Hypothalamus (tissue), 51 donors: ENCODE results near the gene CEL.
A peak's percentile ranks its signal among the peaks of the same experiment; 100 is the strongest.
"Not testable (repeated sequence)": the region's sequence is repeated elsewhere in the genome, so short reads cannot be mapped to it uniquely, and the experiment has no call there.

ENCODE experiments used
- DNase-seq, 51 donors: peaks; one replicate each; lab custom pipeline; 2025; lab: John Stamatoyannopoulos, UW

The CEL gene

DNA sequence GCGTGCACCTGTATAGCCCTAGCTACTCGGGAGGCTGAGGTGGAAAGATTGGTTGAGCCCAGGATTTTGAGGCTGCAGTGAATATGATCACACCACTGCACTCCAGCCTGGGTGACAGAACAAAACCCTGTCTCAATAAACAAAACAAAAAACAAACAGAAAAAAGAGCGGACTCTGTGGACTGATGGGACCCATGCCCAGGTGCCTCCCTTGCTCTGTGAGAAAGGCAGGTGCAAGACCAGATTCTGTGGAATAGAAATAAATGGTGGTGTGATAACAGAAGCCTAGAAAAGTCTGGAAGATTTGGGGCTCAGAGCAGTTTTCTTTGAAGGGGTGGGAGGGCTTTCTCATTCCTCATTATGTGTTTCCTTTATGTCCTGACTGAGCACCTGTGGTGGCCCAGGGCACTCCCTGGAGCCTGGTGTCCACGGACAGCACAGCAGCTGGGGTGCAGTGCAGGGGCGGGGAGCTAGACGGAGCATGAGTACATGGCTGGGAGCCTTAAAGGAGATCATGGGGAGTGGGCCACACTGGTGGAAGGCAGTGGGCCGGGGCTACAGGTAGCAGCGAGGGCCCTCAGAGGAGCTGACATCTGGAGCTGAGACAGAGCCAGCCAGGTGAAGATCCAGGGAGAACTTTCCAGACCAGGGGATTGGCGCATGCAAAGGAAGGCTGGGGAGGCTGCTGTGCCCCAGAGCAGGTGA is 15.4 kb upstream of the CEL start:
- DNase-seq: no peak

DNA sequence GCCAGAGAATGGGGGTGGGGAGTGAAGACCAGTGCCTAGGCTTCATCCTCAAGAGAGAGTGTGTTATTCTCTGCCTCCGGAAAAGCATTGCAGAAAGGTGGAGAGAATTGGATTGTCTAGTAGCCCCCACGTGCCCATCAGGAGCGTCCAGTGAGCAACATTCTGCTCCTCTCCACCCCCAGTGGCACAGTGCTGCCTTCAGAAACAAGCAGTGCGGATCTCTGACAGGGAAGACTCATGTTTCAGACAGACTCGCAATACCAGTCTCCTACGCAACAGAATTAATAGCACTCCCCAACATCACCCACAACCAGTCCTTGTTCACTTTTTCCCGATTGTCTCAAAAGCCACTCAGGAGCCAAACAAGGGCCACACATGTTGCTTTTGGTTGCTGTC is 14.9 kb upstream of the CEL start:
- DNase-seq: peak in 1 of 51 donors; percentile 27

DNA sequence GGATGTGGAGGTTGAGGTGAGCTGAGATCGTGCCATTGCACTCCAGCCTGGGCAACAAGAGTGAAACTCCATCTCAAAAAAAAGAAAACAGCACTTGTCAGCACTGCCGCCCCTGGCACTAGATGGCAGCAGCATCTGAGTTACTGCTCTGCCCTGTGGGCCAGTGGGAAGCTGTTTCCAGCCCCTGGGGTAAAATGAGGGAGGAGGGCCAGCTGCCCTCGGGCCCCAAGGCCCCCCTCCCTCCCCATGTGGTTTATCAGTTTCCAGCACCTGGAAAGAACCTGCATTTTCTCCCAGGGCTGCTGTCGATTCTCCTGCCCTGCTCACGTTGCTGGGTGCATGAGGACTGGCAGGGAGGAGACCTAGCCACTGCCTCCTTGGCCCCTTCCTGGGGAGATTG is 13.2 kb upstream of the CEL start:
- DNase-seq: peak in 19 of 51 donors; percentile 5 to 59 (median 21)

DNA sequence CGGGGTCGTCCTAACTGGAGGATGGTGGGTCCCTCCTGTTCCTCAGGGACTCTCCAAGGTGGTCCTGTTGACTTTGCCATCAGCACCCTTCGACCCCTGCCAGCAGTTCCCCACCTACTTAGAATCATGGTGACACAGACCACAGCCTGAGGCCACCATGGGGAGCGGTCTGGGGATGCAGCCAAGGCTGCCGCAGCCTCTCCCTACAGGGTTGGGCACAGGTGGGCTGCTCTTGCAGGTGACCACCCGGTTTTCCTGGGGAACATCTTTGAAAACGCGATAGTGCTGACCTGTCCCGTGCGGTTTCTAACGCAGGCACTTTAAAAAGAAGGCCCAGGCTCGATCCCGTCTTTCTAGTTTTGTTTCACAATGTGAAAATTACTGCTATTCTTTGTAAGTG is 12.7 kb upstream of the CEL start:
- no peak for DNase-seq

DNA sequence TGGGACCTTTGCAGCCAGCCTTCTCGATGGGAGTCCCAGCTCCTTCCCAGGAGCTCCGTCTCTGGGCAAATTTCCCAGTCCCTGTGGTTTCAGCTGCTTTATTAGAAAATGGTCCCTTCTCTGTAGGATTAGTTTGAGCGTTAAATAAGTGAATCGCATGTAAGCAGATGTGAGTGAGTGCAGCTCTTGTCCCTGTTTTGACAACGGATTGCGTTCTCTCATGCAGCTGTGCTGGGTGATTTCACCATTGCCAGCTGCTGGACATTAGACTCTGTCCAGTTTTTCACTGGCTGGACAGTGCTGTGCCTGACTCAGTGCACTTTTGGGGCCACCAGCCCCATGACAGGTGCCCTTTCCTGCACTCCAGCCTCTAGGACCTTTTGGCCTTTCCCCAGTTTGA is 11.6 kb upstream of the CEL start:
- peak in 19 of 51 donors; percentile 9 to 64 (median 39) for DNase-seq

DNA sequence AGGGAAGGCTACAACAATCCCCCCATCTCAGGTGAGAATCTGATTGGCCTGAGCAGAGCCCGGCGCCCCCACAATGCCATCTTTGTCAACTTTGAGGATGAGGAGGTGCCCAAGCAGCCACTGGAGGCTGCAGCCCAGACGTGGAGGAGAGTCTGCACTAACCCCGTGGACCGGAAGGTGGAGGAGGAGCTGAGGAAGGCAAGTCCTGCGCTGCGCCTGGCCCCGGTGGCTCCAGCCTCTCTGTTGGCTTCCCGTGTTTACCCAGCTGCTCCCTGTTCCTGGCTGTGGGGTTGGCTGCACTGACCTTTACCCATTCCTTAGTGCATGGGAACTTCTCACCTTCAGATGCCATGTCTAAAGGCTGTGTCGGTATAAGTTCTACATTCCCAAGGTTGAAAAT is 11.0 kb upstream of the CEL start:
- DNase-seq: no peak

DNA sequence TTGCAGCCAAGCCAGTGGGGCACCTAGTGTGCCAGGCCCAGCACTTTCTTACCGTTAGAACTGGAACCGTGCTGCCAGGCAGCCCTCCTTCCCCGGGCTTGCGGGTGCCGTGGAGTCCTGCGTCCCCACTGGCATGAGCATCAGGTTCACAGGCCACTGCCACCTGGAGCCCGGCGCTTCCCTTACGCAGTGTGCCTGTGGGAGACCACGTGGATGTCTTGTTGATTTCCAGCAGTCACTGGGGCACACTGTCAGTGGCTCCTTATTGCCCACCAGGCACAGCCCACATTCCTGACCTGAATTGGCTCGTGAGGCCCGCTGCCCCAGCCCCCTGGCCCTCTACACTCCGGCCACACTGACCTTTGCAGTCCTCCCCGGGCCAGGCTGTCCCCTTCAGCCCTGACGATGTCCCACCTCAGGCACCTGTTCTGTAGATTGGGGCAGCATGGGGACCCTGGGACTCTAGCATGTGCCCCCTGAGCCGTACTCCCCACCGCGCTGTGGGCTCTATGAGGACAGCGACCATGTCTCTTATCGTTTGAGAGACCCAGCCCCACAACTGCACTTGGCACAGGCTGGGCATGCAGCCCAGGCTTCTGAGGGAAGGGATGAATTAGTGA is 10.4 kb upstream of the CEL start:
- DNase-seq: no peak

DNA sequence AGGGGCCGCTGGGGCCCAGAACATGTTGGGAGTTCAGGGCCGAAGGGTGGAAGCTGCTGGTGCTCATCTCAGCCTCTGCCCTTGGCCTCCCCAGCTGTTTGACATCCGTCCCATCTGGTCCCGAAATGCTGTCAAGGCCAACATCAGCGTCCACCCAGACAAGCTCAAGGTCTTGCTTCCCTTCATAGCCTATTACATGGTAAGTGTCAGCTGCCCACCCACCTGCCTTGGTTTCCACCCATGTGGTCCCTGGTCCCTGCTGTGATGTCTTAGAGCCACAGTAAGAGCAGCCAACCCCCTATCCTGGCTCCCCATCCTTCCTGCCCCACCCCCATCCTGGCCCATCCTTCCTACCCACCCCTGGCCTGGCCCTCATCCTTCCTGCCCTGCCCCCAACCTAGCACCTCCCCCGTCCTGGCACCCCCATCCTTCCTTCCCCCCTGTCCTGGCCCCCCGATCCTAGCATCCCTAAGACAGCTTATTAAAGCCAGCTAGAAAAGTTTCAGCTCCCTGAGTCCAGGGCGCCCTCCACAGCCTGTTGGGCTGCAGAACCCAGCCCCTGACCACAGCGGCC is 9.7 kb upstream of the CEL start:
- DNase-seq: no peak

DNA sequence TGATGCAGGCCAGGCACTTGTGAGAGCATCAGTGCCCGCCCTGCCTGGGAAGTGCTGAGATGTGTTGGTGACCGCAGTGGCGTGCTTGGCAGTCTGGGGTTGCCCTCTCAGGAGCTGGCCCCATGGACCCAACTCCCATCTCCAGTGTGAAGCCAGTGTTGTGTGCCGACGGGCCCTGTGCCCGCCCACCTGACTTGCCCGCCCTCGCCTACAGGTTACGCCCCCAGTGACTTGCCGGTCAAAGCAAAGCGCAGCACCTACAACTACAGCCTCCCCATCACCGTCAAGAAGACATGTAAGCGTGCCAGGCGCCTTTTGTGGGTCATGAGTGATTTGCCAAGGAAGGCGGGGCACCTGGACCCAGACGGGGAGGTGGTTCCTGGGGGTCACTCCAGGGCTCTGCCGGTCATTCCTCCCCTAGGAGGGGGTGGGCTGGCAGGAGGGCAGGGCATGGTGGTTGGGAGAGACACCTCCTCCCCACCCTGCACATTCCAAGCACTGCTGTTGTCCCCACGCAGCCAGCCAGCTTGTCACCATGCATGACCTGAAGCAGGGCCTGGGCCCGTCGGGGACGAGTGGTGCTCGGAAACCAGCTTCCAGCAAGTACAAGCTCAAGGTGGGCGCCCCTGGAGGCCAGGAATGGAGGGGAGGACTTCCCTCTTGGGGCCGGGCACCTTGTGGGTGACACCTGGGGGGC is 7.4 kb upstream of the CEL start:
- no peak for DNase-seq

DNA sequence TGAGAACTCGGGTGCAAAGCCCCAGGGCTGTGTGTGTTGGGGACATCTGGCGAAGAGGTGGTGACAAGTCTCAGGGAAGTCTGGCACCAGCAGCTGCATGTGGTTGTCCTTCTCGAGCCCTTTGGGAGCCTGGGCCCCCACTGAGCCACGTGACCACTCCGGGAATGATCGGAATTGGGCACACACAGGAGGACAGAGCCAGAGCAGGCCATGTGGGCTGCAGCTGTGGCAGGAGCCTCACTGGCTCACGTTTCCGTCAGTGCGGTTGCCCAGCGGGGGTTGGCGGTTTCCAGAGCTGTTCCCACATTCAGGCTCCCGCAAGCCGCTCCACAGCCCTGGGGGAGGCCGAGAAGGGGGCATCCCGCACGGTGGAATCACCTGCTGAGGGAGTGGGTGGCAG is 6.8 kb upstream of the CEL start:
- no peak for DNase-seq

DNA sequence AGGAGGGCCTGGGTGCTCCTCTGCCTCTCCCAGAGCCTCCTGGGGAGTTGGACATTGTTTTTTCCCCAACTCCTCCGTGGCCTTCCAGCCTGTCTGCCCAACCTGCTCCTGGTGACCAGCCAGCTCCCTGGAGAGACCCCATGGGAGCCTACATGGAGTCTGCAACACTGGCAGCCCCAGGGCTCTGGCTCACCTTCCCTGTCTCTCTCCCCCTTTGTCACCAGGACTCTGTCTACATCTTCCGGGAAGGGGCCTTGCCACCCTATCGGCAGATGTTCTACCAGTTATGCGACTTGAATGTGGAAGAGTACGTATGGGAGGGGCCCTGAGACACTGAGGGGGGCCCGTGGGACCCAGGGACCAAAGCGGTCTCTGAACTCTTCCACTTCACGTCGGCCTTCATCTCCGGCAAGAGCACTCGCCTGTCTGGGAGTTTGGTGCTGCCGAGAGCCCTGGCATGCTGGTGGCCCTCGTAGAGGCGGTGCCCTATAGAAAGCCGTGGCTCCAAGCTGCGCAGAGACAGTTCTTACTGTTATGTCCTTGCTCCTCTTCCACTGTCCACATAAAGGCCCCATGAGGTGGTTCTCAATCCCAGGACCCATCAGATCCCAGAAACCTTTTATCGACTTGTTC is 5.9 kb upstream of the CEL start:
- DNase-seq: no peak

DNA sequence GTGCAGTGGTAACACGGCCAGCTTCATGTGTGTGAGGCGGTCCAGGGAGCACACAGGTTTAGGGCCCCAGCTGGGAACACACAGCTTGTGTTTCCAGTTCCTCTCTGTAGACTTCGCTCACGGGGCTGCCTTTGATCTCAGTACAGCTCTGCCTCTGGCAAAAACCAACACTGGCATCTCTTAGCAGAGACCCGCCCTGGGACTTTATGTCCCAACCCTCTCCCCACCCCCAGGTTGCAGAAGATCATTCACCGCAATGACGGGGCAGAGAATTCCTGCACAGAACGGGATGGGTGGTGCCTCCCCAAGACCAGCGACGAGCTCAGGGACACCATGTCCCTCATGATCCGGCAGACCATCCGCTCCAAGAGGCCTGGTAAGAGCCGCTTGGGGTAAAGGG is 5.2 kb upstream of the CEL start:
- no peak for DNase-seq

DNA sequence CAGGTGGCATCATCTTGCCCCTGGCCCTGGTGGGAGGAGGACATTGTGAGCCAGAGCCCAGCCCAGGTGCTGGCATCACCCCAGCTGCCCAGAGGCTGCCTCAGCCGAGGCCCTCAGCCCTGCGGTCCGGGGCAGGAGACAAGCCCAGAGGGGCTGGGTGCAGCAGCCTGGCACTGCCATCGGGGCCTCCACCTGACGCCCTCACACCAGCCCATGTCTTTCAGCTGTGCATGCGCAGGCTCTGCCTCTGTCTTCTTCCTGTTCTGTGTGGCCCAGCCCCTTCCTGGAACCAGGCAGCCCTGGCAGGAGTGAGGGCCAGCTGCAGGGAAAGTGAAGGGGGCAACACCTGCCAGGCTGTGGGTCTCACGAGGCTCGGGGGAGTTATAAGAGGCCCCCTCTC is 4.8 kb upstream of the CEL start:
- no peak for DNase-seq

DNA sequence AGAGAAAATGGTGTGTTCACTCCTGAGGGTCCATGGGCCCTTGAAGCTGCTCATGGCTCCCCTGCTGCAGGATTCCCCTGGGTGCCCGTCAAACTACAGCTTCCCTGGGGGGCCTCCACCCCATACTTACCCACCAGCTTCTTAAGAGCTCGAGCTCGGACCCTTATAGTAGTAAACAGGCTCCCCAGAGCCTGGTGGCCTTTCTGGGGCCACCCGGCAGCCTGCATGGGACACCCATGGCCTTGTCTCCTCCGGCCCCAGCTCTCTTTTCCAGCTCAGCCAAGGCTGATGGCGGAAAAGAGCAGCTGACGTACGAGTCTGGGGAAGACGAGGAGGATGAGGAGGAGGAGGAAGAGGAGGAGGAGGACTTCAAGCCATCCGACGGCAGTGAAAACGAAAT is 4.2 kb upstream of the CEL start:
- no peak for DNase-seq

DNA sequence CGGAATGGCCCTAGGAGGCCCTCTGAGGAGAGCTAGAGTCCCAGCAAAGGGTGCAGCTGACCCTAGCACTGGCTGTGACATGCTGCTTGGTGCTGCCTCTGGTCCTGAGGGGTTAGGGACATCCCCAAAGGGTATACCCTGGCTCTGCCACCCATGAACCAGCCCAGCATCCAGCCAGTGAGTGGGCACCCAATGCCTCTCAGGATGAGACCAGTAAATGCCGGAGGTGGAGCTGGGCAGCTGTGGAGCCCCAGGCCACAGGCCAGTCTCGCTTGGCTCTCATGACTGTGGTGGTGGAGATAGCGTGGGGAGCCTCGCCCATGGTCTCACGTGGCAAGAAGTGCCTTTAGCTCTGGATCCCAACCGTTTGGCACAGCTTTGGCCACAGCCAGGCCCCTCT is 3.7 kb upstream of the CEL start:
- DNase-seq: no peak

DNA sequence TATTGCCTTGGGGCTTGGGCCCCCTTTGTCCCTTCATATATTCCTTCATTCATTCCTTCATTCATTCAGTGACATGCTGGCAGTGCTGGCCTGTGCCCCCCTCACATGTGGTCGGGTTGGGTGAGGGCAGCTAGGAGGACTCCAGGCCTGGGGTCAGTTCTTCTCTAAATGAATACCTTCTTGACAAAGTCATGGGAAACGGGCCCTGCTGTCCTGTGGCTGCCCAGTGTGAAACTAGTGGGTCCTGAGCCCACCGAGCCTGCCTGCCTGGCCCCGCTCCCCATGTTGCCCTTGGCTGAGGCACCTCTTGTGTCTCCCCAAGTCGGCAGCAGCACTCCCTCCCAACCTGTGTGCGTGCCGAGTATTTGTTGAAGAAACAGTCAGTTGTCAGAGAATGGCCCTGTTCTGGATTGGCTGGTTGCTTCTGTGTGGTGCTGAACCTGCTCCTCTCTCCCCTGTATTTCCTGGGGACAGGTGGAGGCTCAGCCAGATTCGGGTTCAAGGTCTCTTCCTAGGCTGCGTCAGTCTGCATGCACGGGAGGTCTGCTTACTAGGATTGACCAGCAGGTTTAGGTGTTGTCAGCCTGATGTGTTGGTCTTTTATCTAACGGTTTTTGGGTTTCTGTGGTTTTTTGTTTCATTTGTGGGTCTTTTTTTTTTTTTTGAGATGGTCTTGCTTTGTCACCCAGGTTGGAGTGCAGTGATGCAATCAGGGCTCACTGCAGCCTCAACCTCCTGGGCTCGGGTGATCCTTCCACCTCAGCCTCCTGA is 3.0 kb upstream of the CEL start:
- no peak for DNase-seq

DNA sequence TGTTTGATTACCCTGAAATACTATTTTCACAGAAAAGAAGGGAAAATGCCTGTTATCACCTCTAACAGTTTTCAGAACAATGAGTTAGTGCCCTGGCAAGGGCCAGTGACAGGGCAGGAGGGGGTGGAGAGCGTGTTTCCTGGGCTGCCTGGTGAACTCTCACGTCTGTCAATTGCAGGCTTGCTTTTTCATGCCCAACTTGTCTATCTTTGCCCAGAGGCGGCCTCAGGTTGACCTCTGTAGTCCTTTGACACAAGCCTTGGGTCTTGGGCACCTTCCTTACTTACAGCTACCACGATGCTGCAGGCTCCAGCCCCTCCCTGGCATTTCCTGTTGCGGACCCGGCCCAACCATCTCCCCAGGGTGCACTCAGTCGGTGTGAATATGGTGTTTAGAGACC is 2.2 kb upstream of the CEL start:
- DNase-seq: no peak

DNA sequence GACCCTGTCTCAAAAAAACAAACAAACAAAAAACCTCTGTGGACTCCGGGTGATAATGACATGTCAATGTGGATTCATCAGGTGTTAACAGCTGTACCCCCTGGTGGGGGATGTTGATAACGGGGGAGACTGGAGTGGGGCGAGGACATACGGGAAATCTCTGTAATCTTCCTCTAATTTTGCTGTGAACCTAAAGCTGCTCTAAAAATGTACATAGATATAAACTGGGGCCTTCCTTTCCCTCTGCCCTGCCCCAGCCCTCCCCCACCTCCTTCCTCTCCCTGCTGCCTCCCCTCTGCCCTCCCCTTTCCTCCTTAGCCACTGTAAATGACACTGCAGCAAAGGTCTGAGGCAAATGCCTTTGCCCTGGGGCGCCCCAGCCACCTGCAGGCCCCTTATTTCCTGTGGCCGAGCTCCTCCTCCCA is 1.4 kb upstream of the CEL start:
- DNase-seq: no peak

DNA sequence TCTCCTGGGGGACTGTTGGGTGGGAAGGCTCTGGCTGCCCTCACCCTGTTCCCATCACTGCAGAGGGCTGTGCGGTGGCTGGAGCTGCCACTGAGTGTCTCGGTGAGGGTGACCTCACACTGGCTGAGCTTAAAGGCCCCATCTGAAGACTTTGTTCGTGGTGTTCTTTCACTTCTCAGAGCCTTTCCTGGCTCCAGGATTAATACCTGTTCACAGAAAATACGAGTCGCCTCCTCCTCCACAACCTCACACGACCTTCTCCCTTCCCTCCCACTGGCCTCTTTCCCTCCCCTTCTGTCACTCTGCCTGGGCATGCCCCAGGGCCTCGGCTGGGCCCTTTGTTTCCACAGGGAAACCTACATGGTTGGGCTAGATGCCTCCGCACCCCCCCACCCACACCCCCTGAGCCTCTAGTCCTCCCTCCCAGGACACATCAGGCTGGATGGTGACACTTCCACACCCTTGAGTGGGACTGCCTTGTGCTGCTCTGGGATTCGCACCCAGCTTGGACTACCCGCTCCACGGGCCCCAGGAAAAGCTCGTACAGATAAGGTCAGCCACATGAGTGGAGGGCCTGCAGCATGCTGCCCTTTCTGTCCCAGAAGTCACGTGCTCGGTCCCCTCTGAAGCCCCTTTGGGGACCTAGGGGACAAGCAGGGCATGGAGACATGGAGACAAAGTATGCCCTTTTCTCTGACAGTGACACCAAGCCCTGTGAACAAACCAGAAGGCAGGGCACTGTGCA is 590 bp upstream of the CEL start:
- DNase-seq: peak in 1 of 51 donors; percentile 25

DNA sequence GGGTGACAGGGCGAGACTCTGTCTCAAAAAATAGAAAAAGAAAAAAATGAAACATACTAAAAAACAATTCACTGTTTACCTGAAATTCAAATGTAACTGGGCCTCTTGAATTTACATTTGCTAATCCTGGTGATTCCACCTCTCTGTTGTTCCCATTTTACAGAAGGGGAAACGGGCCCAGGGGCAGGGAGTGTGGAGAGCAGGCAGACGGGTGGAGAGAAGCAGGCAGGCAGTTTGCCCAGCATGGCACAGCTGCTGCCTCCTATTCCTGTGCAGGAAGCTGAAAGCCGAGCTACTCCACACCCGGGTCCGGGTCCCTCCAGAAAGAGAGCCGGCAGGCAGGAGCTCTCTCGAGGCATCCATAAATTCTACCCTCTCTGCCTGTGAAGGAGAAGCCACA is 788 bp downstream of the CEL start:
- not testable (repeated sequence) for DNase-seq
